ENCODE measurements around the gene GAS1. TPM values are rescaled to one million over a fixed set of nuclear protein-coding genes. Genes with fewer than 3 reads are reported as not detected.
A peak's percentile ranks its signal among the peaks of the same experiment; 100 is the strongest.

GAS1 gene
- total RNA-seq, 1 donor from 2014 or later = 11.2 TPM

GRCh38 chr9:86903734-86904085 lies 43.6 kb downstream of the GAS1 start:
- no peak for TF ChIP-seq CTCF (IDR thresholded peaks at IDR 0.05; ENCODE audit: unreplicated experiment)
- H3K27ac Mint-ChIP-seq (ENCODE audit: unreplicated experiment) = no peak overlapping the region
- peaks cover 9% of the 10 kb centered on the region for H3K4me1 Mint-ChIP-seq (ENCODE audit: unreplicated experiment)
- DNase-seq (ENCODE audit: low spot score) = no peak
- no peaks in the 10 kb centered on the region for H3K27me3 Mint-ChIP-seq (ENCODE audit: unreplicated experiment)
- peak overlapping the region; percentile 87 for H3K4me3 Mint-ChIP-seq (ENCODE audit: unreplicated experiment)
- H3K9me3 Mint-ChIP-seq (ENCODE audit: unreplicated experiment) = no peaks in the 10 kb centered on the region
- no peaks in the 10 kb centered on the region for H3K36me3 Mint-ChIP-seq (ENCODE audit: low read depth, unreplicated experiment)

- peak; percentile 20 for DNase-seq (ENCODE audit: low spot score)
- no peaks in the 10 kb centered on the region for H3K9me3 Mint-ChIP-seq (ENCODE audit: unreplicated experiment)
- no peaks in the 10 kb centered on the region for H3K36me3 Mint-ChIP-seq (ENCODE audit: low read depth, unreplicated experiment)
- TF ChIP-seq CTCF (IDR thresholded peaks at IDR 0.05; ENCODE audit: unreplicated experiment) = no peak
- peak overlapping the region; percentile 87 for H3K4me3 Mint-ChIP-seq (ENCODE audit: unreplicated experiment)
- no peaks in the 10 kb centered on the region for H3K27me3 Mint-ChIP-seq (ENCODE audit: unreplicated experiment)
- H3K4me1 Mint-ChIP-seq (ENCODE audit: unreplicated experiment) = peaks cover 9% of the 10 kb centered on the region
- no peak overlapping the region for H3K27ac Mint-ChIP-seq (ENCODE audit: unreplicated experiment)
Observed at GRCh38 chr9:86902991-86903733, 44.1 kb downstream of the GAS1 start.

- Mint-ChIP-seq H3K4me1 (ENCODE audit: unreplicated experiment) (peaks cover 9% of the 10 kb centered on the region), H3K36me3 (ENCODE audit: low read depth, unreplicated experiment) (no peaks in the 10 kb centered on the region), H3K4me3 (ENCODE audit: unreplicated experiment) (peak overlapping the region; percentile 87), H3K27me3 (ENCODE audit: unreplicated experiment) (no peaks in the 10 kb centered on the region), H3K9me3 (ENCODE audit: unreplicated experiment) (no peaks in the 10 kb centered on the region), H3K27ac (ENCODE audit: unreplicated experiment) (no peak overlapping the region)
- DNase-seq (ENCODE audit: low spot score) = peak; percentile 11
- TF ChIP-seq CTCF (IDR thresholded peaks at IDR 0.05; ENCODE audit: unreplicated experiment) = no peak
Observed at GRCh38 chr9:86902586-86902985, 44.7 kb downstream of the GAS1 start.

GRCh38 chr9:86902176-86902575 lies 45.1 kb downstream of the GAS1 start:
- DNase-seq (ENCODE audit: low spot score) = no peak
- H3K27ac Mint-ChIP-seq (ENCODE audit: unreplicated experiment) = no peak overlapping the region
- no peak for TF ChIP-seq CTCF (IDR thresholded peaks at IDR 0.05; ENCODE audit: unreplicated experiment)
- no peaks in the 10 kb centered on the region for H3K27me3 Mint-ChIP-seq (ENCODE audit: unreplicated experiment)
- H3K36me3 Mint-ChIP-seq (ENCODE audit: low read depth, unreplicated experiment) = no peaks in the 10 kb centered on the region
- peaks cover 9% of the 10 kb centered on the region for H3K4me1 Mint-ChIP-seq (ENCODE audit: unreplicated experiment)
- H3K4me3 Mint-ChIP-seq (ENCODE audit: unreplicated experiment) = peak overlapping the region; percentile 87
- no peaks in the 10 kb centered on the region for H3K9me3 Mint-ChIP-seq (ENCODE audit: unreplicated experiment)

- no peaks in the 10 kb centered on the region for H3K27me3 Mint-ChIP-seq (ENCODE audit: unreplicated experiment)
- DNase-seq (ENCODE audit: low spot score) = no peak
- H3K27ac Mint-ChIP-seq (ENCODE audit: unreplicated experiment) = no peak overlapping the region
- H3K4me3 Mint-ChIP-seq (ENCODE audit: unreplicated experiment) = no peak overlapping the region
- peaks cover 9% of the 10 kb centered on the region for H3K4me1 Mint-ChIP-seq (ENCODE audit: unreplicated experiment)
- no peaks in the 10 kb centered on the region for H3K9me3 Mint-ChIP-seq (ENCODE audit: unreplicated experiment)
- no peak for TF ChIP-seq CTCF (IDR thresholded peaks at IDR 0.05; ENCODE audit: unreplicated experiment)
- no peaks in the 10 kb centered on the region for H3K36me3 Mint-ChIP-seq (ENCODE audit: low read depth, unreplicated experiment)
Observed at GRCh38 chr9:86901511-86901910, 45.8 kb downstream of the GAS1 start.
